ENCODE results near the gene NAA38. TPM values are rescaled to one million over a fixed set of nuclear protein-coding genes. Genes with fewer than 3 reads are reported as not detected.

Gene NAA38
- total RNA-seq, 4 donors from 2014 or later = 45.2 to 80.1 (median 74.8) TPM

GRCh38 chr17:7856011-7856810, 1.1 kb downstream of the NAA38 start:
- Histone ChIP-seq H3K27ac (peak overlapping the region; percentile 82 to 97 (median 96)), H3K36me3 (peaks cover 1 to 47% (median 6%) of the 10 kb centered on the region in 3 donors), H3K9me3 (no peaks in the 10 kb centered on the region), H3K4me1 (peaks cover 28 to 73% (median 37%) of the 10 kb centered on the region in 3 donors), H3K4me3 (peak overlapping the region; percentile 51 to 81 (median 76)), H3K27me3 (no peaks in the 10 kb centered on the region)
- TF ChIP-seq POLR2A (IDR thresholded peaks at IDR 0.05) = no peak
- TF ChIP-seq CTCF (IDR thresholded peaks at IDR 0.05) = no peak
- intact Hi-C loops (cut with DNase I) = no loop called here
- no peak for DNase-seq
- 0 to 1% methylated on average over 8 to 18 of the region's 29 CpGs for WGBS, 2 donors

- WGBS, 2 donors = 21 to 39% methylated on average over 3 to 13 of the region's 15 CpGs
- peak overlapping the region; percentile 9 to 81 (median 76) for H3K4me3 ChIP-seq
- peaks cover 31 to 78% (median 41%) of the 10 kb centered on the region in 3 donors for H3K4me1 ChIP-seq
- peaks cover 6 to 47% (median 7%) of the 10 kb centered on the region in 3 donors for H3K36me3 ChIP-seq
- intact Hi-C loops (cut with DNase I) = no loop called here
- no peaks in the 10 kb centered on the region for H3K27me3 ChIP-seq
- TF ChIP-seq CTCF (IDR thresholded peaks at IDR 0.05) (no peak), POLR2A (IDR thresholded peaks at IDR 0.05) (peak in 1 of 4 donors; percentile 6)
- DNase-seq = no peak
- H3K9me3 ChIP-seq = no peaks in the 10 kb centered on the region
- peak overlapping the region; percentile 82 to 97 (median 96) for H3K27ac ChIP-seq
These were observed 1.7 kb downstream of the NAA38 start for GRCh38 chr17:7855660-7856010.

DNA sequence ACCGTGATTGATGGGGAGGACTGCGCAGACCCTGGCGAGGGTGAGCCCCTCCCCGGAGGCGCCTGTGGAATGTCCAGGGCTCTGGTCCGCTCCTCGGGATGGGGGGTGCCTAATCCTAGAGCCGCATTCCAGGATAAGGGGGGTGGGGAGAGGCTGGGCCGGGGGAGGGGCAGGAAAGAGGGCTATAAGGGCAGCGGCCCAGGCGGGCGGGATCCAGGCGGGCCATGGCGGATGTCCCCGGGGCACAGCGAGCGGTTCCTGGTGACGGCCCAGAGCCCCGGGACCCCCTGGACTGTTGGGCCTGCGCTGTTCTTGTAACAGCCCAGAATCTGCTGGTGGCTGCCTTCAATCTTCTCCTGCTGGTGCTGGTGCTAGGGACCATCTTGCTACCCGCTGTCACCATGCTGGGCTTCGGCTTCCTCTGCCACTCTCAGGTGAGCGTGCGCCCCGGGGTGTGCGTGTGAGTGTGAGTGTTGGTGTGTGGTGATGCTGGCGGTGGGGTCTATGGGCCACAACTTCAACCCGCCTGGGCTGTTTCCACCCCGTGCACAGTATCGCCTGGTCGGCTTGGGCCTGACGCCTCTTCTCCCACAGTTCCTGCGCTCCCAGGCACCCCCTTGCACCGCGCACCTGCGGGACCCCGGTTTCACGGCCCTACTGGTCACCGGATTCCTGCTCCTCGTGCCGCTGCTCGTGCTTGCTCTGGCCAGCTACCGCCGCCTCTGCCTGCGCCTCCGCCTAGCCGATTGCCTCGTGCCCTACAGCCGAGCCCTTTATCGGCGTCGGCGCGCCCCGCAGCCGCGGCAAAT, 2.3 kb downstream of the NAA38 start, which contains the start of gene TMEM88:
Gene TMEM88 (plus strand): TSS at position 216 of the 809 bp plus-strand sequence. CDS start 9 bp downstream, at position 225.
- peak within 1 kb of the TSS; percentile 82 to 97 (median 96) for H3K27ac ChIP-seq
- H3K27me3 ChIP-seq = no peaks in the 10 kb centered on the region
- H3K36me3 ChIP-seq = peaks cover 8 to 47% (median 9%) of the 10 kb centered on the region in 3 donors
- no peak for DNase-seq
- no peaks in the 10 kb centered on the region for H3K9me3 ChIP-seq
- peaks cover 31 to 78% (median 41%) of the 10 kb centered on the region in 3 donors for H3K4me1 ChIP-seq
- TF ChIP-seq POLR2A (IDR thresholded peaks at IDR 0.05) (no peak), CTCF (IDR thresholded peaks at IDR 0.05) (no peak)
- 58 to 67% methylated on average over 20 to 40 of the region's 57 CpGs for WGBS, 2 donors
- peak within 1 kb of the TSS; percentile 9 to 81 (median 76) for H3K4me3 ChIP-seq
- intact Hi-C loops (cut with DNase I) = no loop called here

- Histone ChIP-seq H3K27ac (peak overlapping the region in 2 of 4 donors; percentile 97), H3K4me3 (peak overlapping the region in 1 of 4 donors; percentile 73), H3K36me3 (peaks cover 16 to 47% (median 17%) of the 10 kb centered on the region in 3 donors), H3K9me3 (no peaks in the 10 kb centered on the region), H3K27me3 (no peaks in the 10 kb centered on the region), H3K4me1 (peaks cover 31 to 75% (median 41%) of the 10 kb centered on the region in 3 donors)
- intact Hi-C loops (cut with DNase I) = no loop called here
- DNase-seq = no peak
- no peak for TF ChIP-seq CTCF (IDR thresholded peaks at IDR 0.05)
- no peak for TF ChIP-seq POLR2A (IDR thresholded peaks at IDR 0.05)
- 71 to 76% methylated on average over 11 to 29 of the region's 31 CpGs for WGBS, 2 donors
These were observed 3.1 kb downstream of the NAA38 start for GRCh38 chr17:7854078-7854777.

Data from esophagus squamous epithelium (tissue), 5 donors.